Stimulated activated CD8-positive, alpha-beta memory T cell treated with anti-CD3 and anti-CD28 coated beads, Interleukin-2, amount 100 ng/mL, for 48 hours (primary cell): Measurements from ENCODE around the gene CD276.
"Not testable (repeated sequence)": the region's sequence is repeated elsewhere in the genome, so short reads cannot be mapped to it uniquely, and the experiment has no call there.

Source experiments
- DNase-seq, 2 donors: peaks; one replicate each; pipeline ENCODE4 v3.0.0-alpha.2; 2020; ENCODE audit warnings: low read depth in 2 of 2

Gene CD276

DNA sequence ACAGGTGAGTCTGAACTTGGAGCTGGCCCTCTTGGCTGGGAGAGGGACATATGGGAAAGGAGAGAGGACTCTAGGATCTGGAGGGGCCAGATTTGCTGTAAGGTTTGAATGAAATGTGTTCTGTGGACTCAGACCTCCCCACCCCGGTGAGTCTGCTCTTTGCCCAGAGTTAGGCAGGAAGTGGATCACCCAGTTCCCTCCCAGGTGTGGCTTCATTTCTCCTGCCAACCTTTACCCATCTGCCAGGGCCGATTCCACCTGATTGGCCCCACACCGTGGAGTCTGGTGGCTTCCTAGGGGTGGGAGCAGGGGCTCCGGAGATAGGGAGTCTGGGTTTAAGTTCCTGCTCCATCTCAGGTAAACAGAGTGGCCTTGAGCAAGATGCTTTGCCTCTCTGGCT is 25.5 kb downstream of the CD276 start:
- DNase-seq = no peak

DNA sequence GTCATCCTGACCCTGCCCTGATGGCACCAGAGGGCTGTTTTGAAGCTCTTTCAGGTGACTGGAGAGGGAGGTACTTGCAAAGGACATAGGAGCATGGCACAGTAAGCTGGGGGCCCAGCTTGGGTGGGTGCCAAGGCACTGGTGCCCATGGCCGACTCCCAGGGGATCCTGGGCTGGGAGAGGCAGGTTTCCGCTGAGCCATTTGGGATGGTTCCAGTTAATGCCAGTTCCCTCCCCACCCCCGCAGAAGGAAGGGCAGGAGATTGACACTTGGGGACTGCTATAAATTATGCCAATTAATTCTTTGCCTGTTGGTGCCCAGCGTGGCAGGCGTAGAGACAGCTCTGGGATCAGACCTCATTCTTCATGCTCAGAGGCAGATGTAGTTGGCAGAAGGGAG is 26.1 kb downstream of the CD276 start:
- DNase-seq = no peak

DNA sequence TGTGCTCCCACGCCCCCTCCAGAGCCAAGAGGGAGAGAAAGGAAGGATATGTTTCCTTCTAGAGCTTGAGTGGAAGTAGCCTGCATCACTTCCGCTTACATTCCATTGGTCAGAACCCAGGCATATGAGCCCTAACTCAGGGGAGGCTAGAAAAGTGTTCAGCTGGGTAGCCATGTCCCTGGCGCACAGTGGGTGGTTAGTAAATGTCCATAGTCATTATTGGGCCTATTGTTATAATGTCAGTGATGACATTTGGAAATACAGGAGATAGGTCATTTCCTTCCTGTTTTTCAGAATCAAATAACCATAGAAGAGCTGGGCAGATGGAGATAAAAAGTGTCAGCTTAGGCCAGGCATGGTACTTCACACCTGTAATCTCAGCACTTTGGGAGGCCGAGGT is 27.3 kb downstream of the CD276 start:
- no peak for DNase-seq

DNA sequence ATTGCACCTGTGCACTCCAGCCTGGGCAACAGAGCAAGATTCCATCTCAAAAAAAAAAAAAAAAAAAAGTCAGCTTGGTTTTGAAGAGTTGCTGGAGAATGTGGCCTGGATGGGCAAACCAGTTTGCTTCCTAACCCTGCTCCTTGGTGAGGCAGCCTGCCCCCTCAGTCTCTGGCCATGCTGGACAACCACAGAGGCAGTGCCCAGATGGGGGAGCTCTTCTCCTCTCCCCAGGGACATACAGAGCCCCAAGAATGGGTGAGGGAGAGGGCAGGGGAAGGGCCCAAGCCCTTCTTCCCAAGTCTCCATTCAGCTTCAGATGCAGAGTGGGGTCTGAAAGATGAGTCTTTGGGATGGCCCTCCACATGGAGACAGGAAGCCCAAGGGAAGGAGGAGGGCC is 27.9 kb downstream of the CD276 start:
- no peak for DNase-seq

DNA sequence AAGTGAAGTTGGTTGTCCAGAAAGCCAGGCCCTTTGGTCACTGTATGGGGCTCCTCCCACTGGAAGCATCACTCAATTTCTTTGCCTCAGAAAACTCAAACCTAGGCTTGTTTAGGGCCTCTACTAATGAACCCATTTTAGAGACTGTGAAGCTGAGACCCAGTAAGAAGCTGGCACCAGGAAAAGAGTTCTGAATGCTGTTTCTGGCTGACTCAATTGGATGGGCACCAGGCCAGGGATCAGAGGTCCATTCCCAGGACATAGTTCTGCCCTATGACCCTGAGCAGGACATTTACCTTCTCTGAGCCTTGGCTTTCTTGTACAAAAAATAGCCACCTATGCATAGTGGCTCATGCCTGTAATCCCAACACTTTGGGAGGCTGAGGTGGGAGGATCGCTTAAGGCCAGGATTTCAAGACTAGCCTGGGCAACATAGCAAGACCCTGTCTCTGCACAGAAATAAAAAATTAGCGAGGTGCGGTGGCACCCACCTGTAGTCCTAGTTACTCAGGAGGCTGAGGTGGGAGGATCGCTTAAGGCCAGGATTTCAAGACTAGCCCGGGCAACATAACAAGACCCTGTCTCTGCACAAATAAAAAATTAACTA is 30.6 kb downstream of the CD276 start:
- DNase-seq = no peak

DNA sequence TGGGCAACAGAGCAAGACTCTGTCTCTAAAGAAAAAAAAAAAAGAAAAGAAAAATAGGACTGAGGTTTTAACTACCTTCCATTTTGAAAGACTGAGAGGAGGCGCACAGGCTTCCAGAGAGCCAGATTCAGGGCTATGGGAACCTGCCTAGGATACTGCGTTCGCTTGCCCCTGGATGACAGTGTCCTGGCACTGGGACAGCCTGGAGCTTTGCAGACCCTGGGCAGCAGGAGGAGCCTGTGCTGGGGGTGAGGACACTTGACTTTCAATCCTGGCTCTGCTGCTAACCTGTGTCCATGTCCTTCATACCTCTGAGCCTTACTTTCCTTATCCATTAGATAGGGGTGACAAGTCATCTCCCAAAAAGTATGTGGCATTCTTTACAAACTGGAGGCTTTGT is 31.2 kb downstream of the CD276 start:
- no peak for DNase-seq

DNA sequence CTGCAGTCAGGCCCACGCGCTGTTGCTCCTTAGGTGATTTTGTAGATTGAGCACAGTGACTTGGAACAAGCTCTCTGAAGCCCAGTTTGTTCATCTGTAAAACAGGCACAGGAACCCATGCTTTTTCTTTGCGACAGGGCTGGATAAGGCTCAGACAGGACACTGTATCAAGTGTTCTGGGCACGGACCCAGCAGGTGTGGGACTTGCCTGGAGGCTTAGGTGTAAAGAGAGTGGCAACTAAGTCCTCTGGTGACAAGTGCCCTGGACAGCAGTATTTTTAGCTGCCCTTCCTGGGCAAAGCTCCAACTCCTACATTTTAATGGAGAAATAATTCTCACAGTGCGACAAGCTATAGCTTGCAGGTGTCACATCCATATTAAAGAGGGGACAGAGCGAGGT is 32.2 kb downstream of the CD276 start:
- DNase-seq = no peak

DNA sequence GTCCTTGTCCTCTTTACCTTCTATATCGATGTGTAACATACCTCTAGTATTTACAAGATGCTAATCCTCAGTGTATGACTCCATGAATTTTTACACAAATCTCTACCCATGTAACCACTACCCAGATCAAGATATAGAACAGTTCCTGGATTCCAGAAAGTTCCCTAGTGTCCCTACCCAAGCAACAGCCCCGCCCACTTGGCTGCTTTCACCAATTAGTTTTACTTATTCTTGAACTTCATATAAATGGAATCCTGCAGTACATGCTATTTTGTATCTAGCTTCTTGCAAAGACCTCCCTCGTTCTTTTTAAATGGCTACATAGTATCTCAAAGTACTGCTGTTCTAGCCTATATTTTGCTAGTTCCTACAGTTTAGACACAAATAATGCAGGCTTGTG is 33.0 kb downstream of the CD276 start:
- DNase-seq = no peak

DNA sequence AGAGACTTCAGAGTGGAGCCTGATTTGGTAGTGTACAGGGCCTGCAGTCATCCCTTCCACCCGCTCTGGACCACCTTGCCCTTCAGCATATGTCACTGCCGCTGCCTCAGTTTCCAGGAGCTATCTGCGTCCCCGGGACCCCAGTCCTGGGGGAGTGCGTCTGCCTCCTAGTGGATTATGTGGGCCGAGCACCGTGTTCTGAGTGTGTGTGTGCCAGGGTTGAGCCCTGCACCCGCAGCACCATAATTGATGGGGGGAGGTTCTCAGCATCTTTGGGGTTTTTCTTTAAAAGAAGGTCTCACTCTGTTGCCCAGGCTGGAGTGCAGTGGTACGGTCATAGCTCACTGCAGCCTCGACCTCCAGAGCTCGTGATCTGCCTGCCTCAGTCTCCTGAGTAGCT is 33.6 kb downstream of the CD276 start:
- no peak for DNase-seq

DNA sequence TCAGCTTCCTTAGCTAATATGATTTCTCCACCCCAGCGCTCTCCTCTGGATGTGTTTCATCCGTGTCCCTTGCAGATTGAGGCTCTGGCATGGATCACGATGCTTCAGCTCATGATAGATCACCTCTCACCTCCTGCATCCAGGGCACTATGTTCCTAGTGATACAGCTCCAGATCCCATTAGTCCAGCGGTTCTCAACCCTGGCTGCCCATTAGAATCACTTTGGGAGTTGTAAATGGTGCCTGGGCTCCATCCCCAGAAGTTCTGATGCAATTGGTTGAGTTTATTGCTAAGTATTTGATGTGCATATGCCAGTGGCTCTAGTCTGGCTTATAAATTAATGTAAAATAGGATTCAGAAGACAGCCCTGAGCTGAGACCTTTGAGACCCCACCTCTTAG is 34.5 kb downstream of the CD276 start:
- no peak for DNase-seq

DNA sequence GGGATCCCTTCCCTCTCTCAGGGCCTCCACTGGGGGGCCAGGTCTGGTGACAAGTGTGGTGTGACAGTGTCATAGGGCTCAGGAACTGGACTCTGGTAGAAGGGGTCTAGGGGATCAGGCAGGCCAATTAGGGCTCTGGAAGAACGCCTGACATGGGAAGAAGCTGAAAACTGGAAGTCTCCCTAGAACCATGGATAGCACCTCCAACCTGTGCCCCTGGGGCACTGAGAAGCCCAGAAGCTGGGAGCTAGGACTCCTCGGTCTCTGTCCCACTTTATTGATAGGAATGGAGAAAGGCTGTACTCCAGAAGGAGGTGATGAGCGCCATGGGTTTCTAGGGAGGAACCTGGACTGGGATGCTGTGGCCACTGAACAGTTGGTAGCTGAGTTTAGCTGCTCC is 38.2 kb downstream of the CD276 start:
- DNase-seq = no peak

DNA sequence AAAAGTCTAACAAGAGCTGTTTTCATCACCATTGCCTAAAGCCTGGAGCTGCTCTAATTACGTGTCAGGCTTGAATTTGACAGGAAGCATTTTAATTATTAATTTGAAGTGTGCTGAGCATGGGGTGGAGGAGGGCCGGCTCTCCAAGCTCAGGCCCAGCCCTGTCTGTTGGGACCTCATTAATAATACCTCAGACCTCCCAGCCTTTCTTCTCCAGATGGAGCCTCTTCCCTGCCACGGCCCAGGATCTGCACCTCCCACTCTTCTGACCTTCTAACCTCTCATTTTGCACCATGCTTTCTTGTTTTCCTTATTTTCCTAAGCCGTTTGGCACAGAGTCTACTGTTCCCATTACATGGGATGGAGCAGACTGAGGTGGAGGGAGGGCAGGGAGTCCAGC is 39.0 kb downstream of the CD276 start:
- no peak for DNase-seq

DNA sequence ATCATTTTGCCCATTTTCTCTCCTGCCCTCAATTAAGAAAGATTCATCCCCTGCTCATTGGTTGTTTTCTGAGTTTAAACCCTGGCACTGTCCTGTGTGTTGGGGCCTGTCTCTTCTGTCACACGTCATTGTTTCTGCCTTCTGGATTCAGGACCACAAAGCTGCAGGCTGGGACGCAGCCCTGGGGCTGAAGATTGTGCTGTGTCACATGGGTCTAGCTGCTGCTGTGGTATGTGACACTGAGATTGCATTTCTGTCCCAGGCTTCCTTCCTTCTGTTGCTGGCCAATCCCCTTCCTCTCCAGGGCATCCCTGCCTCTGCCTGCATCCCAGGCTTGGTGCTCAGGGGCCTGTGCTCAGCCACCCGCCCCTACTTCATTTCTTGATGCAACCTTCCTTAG is 40.0 kb downstream of the CD276 start:
- no peak for DNase-seq

DNA sequence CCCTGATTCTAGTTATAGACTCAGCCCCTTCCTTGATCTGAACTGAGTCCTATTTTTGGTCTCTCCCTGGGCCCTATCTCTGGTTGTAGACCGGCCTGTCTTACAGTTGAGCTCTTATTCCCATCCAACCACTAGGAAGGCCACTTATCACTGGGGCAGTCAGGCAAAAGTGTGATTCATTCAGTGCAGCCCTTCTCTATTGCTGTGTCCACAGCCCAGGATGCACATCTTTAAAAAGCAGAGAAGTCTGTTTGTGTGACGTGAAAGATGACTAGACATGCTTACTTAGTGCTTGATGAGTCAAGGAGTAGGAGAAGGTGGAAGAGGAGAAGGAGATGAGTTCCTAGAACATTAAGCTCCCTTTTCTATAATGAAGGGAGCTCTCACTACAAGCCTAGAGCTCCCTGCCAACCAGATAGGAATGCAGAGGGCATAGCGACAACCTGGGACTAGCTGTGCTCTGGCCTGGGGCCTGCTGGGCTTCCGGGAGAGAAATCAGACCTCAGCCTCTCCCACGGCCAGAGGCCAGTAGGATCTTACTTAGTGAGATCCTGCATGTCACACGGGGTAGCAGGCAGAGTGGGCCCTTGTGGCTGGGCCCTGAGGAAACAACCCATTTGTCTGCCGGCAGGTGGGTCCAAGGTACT is 43.3 kb downstream of the CD276 start:
- no peak for DNase-seq

DNA sequence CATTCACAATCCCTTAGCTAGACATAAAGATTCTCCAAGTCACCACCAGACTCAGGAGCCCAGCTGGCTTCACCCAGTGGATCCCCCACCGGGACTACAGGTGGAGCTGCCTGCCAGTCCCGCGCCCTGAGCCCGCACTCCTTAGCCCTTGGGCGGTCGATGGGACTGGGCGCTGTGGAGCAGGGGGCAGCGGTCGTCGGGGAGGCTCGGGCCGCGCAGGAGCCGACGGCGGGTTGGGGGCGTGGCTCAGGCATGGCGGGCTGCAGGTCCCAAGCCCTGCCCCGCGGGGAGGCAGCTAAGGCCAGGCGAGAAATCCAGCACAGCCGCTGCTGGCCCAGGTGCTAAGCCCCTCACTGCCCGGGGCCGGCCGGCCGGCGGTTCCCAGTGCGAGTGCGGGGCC is 47.9 kb downstream of the CD276 start:
- DNase-seq = not testable (repeated sequence)

DNA sequence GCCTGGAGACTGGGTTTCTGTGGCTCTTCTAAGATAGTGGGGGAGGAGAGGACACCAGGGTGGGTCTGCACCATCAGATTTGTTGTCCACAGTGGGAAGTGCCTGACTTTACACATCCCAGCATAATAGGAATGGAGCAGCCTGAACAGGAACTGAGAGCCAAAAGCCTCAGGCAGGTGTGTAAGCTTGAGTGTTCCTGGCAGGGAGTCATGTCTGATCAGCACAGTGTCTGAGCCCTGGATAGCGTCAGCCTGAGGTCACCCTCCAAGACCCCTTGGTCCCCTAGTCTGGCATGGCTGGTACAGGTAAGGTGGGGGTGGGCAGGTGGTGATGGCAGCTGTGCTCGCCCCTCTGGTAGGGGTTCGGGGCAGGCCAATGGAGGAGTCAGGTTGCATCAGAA is 48.7 kb downstream of the CD276 start:
- no peak for DNase-seq

DNA sequence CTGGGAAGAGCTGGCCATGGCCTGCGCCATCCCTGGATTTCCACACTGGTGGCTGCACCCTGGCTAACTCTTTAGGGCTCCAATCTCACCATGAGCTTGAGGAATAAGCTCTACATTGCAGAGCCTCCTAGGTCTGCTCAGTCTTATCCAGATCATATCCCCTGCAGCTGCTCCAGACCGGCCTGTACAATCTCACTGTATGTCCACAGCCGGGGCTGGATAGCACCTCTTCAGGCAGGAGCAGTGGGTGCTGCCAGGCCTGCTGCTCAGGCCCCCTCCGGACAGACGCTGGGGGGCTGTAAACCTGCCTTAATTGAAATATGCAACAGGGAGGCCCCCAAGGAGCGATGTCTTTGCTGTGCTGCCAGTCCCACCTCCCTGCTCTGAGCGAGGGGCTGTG is 53.4 kb downstream of the CD276 start:
- DNase-seq = no peak

DNA sequence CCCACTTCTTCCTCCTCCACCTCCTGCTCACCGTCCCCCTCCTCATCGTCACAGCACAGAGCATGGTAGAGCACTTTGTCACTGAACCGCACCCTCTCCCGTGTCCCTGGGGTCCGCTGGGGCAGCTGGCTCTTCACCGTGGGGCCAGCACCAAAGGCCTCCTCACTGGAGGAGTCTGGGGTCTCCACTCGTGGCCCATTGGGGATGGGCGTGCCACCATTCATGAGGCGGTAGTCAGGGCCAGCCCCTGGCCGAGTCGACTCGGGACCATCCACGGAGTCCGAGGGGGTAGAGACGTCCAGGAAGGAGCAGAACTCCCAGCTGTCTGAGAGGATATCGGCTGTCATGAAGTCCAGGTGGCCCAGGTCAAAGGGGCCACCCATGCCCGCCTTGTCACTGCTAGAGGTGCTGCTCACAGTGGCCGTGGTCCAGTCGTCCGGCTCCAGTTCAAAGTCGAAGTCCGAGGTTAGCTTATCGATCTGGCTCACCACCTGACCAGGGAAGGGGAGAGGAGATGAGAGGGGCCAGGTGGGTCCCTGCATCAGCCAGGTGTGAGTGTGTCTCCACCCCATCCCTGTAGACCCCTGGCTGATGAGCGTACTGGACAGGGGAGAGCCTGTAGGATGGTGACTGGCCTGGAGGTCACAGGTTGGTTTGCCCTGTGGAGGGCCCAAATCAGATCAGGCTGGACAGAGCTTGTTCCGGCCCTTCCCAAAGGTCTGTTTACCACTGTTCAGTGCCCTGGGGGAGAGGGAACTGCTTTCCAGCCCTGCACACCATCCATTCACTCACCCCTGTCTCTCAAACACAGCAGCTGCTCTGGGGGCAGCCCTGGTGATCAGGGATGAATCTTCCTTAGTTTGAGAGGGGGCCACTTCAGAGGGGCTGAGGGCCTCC is 56.2 kb downstream of the CD276 start:
- no peak for DNase-seq

DNA sequence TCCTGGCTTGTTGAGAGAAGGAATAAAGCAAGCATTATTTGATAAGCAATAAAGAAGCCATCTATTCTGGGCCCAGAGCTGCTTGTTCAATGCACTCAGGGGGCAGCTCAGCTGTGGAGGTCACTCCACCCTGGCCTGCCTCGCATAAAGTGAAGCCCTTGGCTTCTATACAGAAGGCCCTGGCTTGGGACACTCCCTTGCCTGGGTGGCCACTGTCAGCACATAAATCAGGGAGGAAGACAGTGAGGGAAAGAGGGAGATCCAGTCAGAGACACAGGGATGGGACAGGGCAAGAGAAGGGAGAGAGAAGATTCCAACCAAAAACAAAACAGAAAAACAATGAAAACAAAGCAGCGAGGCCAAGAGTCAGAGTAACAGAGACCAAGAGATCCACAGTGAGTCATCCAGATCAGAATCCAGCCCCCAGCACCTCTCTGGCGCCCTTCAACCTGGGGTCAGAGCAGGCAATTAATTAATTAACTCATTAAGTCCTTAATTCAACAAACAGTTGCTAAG is 57.2 kb downstream of the CD276 start:
- no peak for DNase-seq

DNA sequence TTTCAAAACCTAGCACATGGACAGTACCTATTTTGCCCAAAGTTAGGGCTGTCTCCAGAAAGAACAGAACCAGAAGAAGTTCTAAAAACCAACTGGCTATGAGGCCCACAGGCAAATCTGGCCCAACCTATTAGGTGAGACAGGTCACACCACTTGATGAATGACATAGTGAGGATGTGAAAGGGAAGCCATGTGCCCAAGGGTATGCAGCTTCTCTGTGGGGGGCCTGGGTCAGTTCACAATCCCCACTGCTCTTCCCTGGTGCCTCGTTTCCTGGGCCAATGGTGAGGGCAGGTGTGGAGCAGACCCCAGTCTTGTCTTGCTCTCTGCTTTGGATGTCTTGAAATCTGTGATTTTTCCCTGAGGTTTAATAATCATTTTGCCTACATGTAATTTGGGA is 60.1 kb downstream of the CD276 start:
- no peak for DNase-seq

DNA sequence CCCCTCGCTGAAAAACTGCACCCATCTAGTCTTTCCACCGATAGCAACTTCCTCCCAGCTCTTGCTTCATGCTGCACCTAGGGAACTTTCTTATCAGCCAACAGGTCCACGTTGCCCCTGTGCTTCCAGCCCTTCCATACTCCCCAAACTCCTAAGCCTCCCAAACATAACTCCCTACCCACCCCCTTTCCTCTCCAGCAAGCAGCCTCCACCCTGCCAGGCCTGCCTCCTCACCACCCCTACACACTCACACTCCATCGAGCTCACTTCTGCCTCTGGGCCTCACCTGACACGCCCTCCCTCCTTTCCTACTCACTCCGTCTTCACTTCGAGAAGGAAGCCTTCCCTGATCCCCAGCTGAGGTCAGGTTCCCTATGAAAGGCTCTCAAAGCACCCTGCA is 60.9 kb downstream of the CD276 start:
- no peak for DNase-seq

DNA sequence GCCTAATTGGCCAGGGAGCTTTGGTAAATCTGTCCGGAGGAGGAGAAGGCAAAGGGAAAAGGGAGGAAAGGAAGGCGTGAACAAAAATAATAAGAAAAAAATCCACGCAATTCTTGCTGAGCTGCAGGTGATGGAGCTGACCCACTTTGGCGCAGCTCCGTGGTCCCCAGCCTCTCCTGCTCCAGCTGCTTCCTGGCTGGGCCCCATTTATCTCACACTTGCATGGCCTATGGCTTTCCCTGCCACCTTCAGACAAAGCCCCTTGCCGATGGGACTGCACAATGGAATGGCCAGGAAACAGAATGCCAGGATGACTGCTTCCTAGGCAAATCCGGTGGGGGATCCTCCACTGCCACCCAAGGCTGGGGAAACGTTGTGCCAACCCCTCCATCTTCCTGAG is 62.1 kb downstream of the CD276 start:
- no peak for DNase-seq

DNA sequence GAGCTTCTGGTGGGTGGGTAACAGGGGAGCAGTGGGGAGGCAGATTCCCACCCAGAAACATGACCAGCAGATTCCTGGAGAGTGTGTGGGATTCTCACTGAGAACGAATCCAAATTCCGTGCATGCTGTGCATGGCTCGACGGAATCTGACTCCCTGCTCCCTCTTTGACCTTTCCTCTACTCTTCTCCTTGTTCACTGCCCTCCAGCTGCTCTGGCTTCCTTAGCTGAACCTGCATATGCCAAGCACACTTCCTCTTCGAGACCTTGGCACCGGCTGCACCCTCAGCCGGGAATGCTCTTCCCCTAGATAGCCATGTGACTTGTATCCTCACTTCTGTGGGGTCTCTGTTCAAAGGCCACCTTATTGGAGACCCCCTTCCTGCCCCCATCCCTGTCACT is 62.7 kb downstream of the CD276 start:
- DNase-seq = no peak
